Naive thymus-derived CD4-positive, alpha-beta T cell (primary cell): Measurements from ENCODE around the gene DAB2IP. TPM values are rescaled to one million over a fixed set of nuclear protein-coding genes. Genes with fewer than 3 reads are reported as not detected.
A peak's percentile ranks its signal among the peaks of the same experiment; 100 is the strongest.
"Not testable (repeated sequence)": the region's sequence is repeated elsewhere in the genome, so short reads cannot be mapped to it uniquely, and the experiment has no call there.

Source experiments
- ATAC-seq: fragments of 150-1000 bp; cut with Tn5 transposase; 2 replicates; pipeline ENCODE4 v1.10.0; 2021; ENCODE audit warnings: mild to moderate bottlenecking, moderate library complexity
- CTCF ChIA-PET: fragments of 350-600 bp; sonication (Branson Sonifier 250); formaldehyde crosslinking; loops from one replicate; lab custom pipeline; 2021; ENCODE audit warnings: antibody characterized with exemption; lab: Charles Lee
- POLR2A ChIA-PET: fragments of 350-600 bp; sonication (Branson Sonifier 250); formaldehyde crosslinking; loops from one replicate; lab custom pipeline; 2021; ENCODE audit warnings: antibody characterized with exemption, inconsistent platforms; lab: Charles Lee
- DNase-seq, 9 donors: peaks; one replicate each; pipeline versions ENCODE4 v3.0.0 to v3.0.0-alpha.2; 2020 to 2022; ENCODE audit warnings: mixed read lengths in 1 of 9
- H3K27ac ChIP-seq: one replicate; pipeline ENCODE4 v1.7.0; 2013; ENCODE audit warnings: mild to moderate bottlenecking, low read depth, low read length, moderate library complexity
- H3K27me3 ChIP-seq, 2 donors: one replicate each; pipeline ENCODE4 v1.7.0; 2013; ENCODE audit warnings: low read length in 2 of 2, mild to moderate bottlenecking in 2 of 2, moderate library complexity in 2 of 2; ENCODE audit not compliant: control insufficient read depth in 2 of 2, insufficient read depth in 2 of 2
- H3K36me3 ChIP-seq, 3 experiments: 1 replicate in 2 of 3; 2 replicates in 1 of 3; pipeline ENCODE4 v1.7.0; 2013; ENCODE audit warnings: low read length in 3 of 3, mild to moderate bottlenecking in 3 of 3, moderate library complexity in 1 of 3; ENCODE audit not compliant: insufficient read depth in 3 of 3, control insufficient read depth in 2 of 3
- H3K4me1 ChIP-seq, 2 donors: one replicate each; pipeline ENCODE4 v1.7.0; 2013; ENCODE audit warnings: low read length in 2 of 2, mild to moderate bottlenecking in 2 of 2, moderate library complexity in 1 of 2; ENCODE audit not compliant: control insufficient read depth in 2 of 2, insufficient read depth in 2 of 2
- H3K4me3 ChIP-seq: 2 replicates; pipeline ENCODE4 v1.7.0; 2013; ENCODE audit warnings: mild to moderate bottlenecking, low read length
- H3K9me3 ChIP-seq, 3 experiments: 1 replicate in 2 of 3; 2 replicates in 1 of 3; pipeline ENCODE4 v1.7.0; 2013; ENCODE audit warnings: low read length in 3 of 3; ENCODE audit not compliant: control insufficient read depth in 2 of 3
- H3K27ac Mint-ChIP-seq, 9 donors: one replicate each; pipeline ENCODE4 v1.8.0; 2020 to 2022; ENCODE audit warnings: mixed read lengths in 9 of 9, mild to moderate bottlenecking in 8 of 9, moderate library complexity in 5 of 9, inconsistent platforms in 2 of 9
- H3K27me3 Mint-ChIP-seq, 5 donors: one replicate each; pipeline ENCODE4 v1.8.0; 2021 to 2022; ENCODE audit warnings: mixed read lengths in 5 of 5, mild to moderate bottlenecking in 1 of 5
- H3K36me3 Mint-ChIP-seq, 5 donors: one replicate each; pipeline ENCODE4 v1.8.0; 2020 to 2022; ENCODE audit warnings: mixed read lengths in 5 of 5, mild to moderate bottlenecking in 3 of 5, inconsistent platforms in 1 of 5
- H3K4me1 Mint-ChIP-seq, 7 donors: one replicate each; pipeline ENCODE4 v1.8.0; 2020 to 2022; ENCODE audit warnings: mixed read lengths in 7 of 7, mild to moderate bottlenecking in 3 of 7, inconsistent platforms in 1 of 7
- H3K4me3 Mint-ChIP-seq, 10 donors: one replicate each; pipeline ENCODE4 v1.8.0; 2020 to 2022; ENCODE audit warnings: mild to moderate bottlenecking in 10 of 10, mixed read lengths in 10 of 10, moderate library complexity in 6 of 10, inconsistent platforms in 2 of 10
- H3K9me3 Mint-ChIP-seq, 11 donors: one replicate each; pipeline ENCODE4 v1.8.0; 2020 to 2022; ENCODE audit warnings: mixed read lengths in 11 of 11, mild to moderate bottlenecking in 4 of 11, inconsistent platforms in 1 of 11, moderate library complexity in 1 of 11
- intact Hi-C, 2 donors: fragments of 100-400 bp; cut with micrococcal nuclease; formaldehyde crosslinking; loops; one replicate each; pipeline ENCODE4 v1.15.1; 2023
- polyA plus RNA-seq, 2 donors: library from polyadenylated mRNA; unstranded; fragments of 300-500 nt; fragmentation: Illumina TruSeq; gene quantifications; one replicate each; pipeline ENCODE4 v1.2.3, GENCODE V29; 2021
- total RNA-seq, 6 experiments: library from RNA in 5 of 6; stranded (reverse) in 5 of 6; gene quantifications; 1 replicate in 5 of 6; 2 replicates in 1 of 6; pipeline ENCODE4 v1.2.3 and lab custom pipeline; 2021 to 2026

Gene DAB2IP
- total and polyA plus RNA-seq, 7 experiments from 2014 or later, result 0.15 TPM; not detected in 6

- Mint-ChIP-seq H3K27ac (no peak overlapping the region), H3K4me3 (no peak overlapping the region), H3K4me1 (peaks cover 0 to 5% (median 0%) of the 10 kb centered on the region in 7 donors), H3K36me3 (no peaks in the 10 kb centered on the region), H3K27me3 (peaks cover 6 to 14% (median 11%) of the 10 kb centered on the region in 5 donors), H3K9me3 (peaks cover 0 to 2% (median 0%) of the 10 kb centered on the region in 11 donors)
- Histone ChIP-seq H3K36me3 (no peaks in the 10 kb centered on the region), H3K4me3 (no peak overlapping the region), H3K27me3 (no peaks in the 10 kb centered on the region), H3K4me1 (no peaks in the 10 kb centered on the region), H3K9me3 (no peaks in the 10 kb centered on the region), H3K27ac (no peak overlapping the region)
- ATAC-seq (no peak), DNase-seq (no peak)
- ChIA-PET CTCF (no interaction called here), POLR2A (no interaction called here)
- intact Hi-C loops, result no loop called here
These were observed 8.7 kb upstream of the DAB2IP start for GRCh38 chr9:121642758-121643157.

- Mint-ChIP-seq H3K4me1 (peaks cover 0 to 5% (median 0%) of the 10 kb centered on the region in 7 donors), H3K4me3 (no peak overlapping the region), H3K36me3 (no peaks in the 10 kb centered on the region), H3K27ac (no peak overlapping the region), H3K27me3 (peaks cover 7 to 17% (median 12%) of the 10 kb centered on the region in 5 donors), H3K9me3 (peaks cover 0 to 2% (median 0%) of the 10 kb centered on the region in 11 donors)
- H3K4me3 ChIP-seq, result no peak overlapping the region
- H3K27ac ChIP-seq, result no peak overlapping the region
- H3K9me3 ChIP-seq, result no peaks in the 10 kb centered on the region
- POLR2A ChIA-PET, result no interaction called here
- intact Hi-C loops, result no loop called here
- H3K36me3 ChIP-seq, result no peaks in the 10 kb centered on the region
- no peak for DNase-seq
- H3K27me3 ChIP-seq, result no peaks in the 10 kb centered on the region
- no peaks in the 10 kb centered on the region for H3K4me1 ChIP-seq
- ATAC-seq, result no peak
- CTCF ChIA-PET, result no interaction called here
These were observed 8.0 kb upstream of the DAB2IP start for GRCh38 chr9:121643473-121643872.

GRCh38 chr9:121644040-121644439 is 7.4 kb upstream of the DAB2IP start:
- CTCF ChIA-PET, ATAC-seq, H3K4me1 ChIP-seq, POLR2A ChIA-PET, H3K9me3 Mint-ChIP-seq, H3K4me3 Mint-ChIP-seq, H3K36me3 ChIP-seq, H3K27me3 ChIP-seq, DNase-seq, H3K27ac Mint-ChIP-seq, intact Hi-C loops, H3K36me3 Mint-ChIP-seq, H3K4me3 ChIP-seq, H3K9me3 ChIP-seq, H3K4me1 Mint-ChIP-seq, H3K27ac ChIP-seq: not testable (repeated sequence)
- peaks cover 13 to 22% (median 15%) of the 10 kb centered on the region in 5 donors for H3K27me3 Mint-ChIP-seq

- H3K27ac Mint-ChIP-seq, result no peak overlapping the region
- intact Hi-C loops, result no loop called here
- Histone ChIP-seq H3K4me3 (no peak overlapping the region), H3K36me3 (no peaks in the 10 kb centered on the region), H3K9me3 (no peaks in the 10 kb centered on the region), H3K4me1 (no peaks in the 10 kb centered on the region), H3K27me3 (no peaks in the 10 kb centered on the region), H3K27ac (no peak overlapping the region)
- DNase-seq, result no peak
- H3K27me3 Mint-ChIP-seq, result peaks cover 20 to 30% (median 24%) of the 10 kb centered on the region in 5 donors
- no peaks in the 10 kb centered on the region for H3K36me3 Mint-ChIP-seq
- H3K4me1 Mint-ChIP-seq, result peaks cover 0 to 5% (median 0%) of the 10 kb centered on the region in 7 donors
- no peak overlapping the region for H3K4me3 Mint-ChIP-seq
- POLR2A ChIA-PET, result no interaction called here
- CTCF ChIA-PET, result no interaction called here
- H3K9me3 Mint-ChIP-seq, result no peaks in the 10 kb centered on the region
- peak; percentile 40 for ATAC-seq
These were observed 6.4 kb upstream of the DAB2IP start for GRCh38 chr9:121645003-121645402.

DNA sequence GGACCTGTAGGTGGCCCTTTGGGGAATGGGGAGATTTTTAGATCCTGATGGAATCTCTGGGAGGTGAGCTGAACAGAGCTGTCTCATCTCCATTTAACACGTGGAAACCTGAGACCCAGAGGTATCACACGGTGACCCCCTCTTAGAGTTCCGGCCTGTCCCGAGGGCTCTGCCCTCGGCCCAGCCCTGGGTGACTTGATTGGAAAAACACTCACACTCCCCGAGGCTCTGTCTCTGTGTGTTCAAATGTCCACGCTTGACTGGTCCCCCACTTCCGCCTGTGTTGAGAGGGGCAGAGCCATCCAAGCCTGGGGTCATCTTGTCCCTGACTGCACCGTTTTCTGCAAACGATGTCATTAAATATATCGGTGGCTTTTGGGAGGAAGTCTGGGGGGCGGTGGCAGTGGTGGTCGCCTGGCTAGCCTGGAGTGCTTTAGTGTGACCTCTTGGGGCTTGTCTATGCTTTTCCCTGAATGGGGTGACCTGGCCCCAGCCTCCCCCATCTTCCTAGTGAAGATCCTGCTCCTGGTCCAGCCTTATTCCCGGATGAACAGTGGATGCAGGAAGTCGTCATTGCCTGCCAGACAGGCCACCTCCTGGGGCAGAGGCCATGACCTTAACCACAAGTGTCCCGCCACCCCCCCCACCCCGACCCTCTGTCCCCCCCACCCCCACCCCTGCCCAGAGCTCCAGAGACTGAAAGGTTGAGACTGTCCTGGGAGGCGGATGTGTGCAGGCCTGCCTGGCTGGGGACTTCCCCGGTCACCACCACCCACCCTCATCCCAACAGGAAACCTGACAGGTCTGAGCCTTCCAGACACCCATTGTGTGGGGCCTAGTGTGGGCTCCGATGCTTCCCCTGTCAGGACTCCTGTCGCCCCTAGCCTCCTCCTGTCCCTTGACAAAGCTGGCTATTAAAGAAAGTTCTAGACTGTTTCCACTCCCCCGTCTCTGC is 5.3 kb upstream of the DAB2IP start:
- Histone ChIP-seq H3K36me3 (no peaks in the 10 kb centered on the region), H3K4me1 (no peaks in the 10 kb centered on the region), H3K4me3 (no peak overlapping the region), H3K27me3 (peaks cover 0 to 4% of the 10 kb centered on the region in 2 donors), H3K9me3 (no peaks in the 10 kb centered on the region), H3K27ac (no peak overlapping the region)
- H3K36me3 Mint-ChIP-seq, result no peaks in the 10 kb centered on the region
- H3K9me3 Mint-ChIP-seq, result no peaks in the 10 kb centered on the region
- CTCF ChIA-PET, result no interaction called here
- ATAC-seq, result no peak
- no peak for DNase-seq
- H3K4me3 Mint-ChIP-seq, result no peak overlapping the region
- H3K4me1 Mint-ChIP-seq, result peaks cover 0 to 11% (median 7%) of the 10 kb centered on the region in 7 donors
- H3K27ac Mint-ChIP-seq, result no peak overlapping the region
- H3K27me3 Mint-ChIP-seq, result peaks cover 29 to 41% (median 35%) of the 10 kb centered on the region in 5 donors
- intact Hi-C loops, result no loop called here
- POLR2A ChIA-PET, result no interaction called here

- intact Hi-C loops, result no loop called here
- CTCF ChIA-PET, result no interaction called here
- Mint-ChIP-seq H3K4me3 (no peak overlapping the region), H3K4me1 (peaks cover 0 to 10% (median 9%) of the 10 kb centered on the region in 7 donors), H3K27me3 (peaks cover 30 to 44% (median 35%) of the 10 kb centered on the region in 5 donors), H3K36me3 (no peaks in the 10 kb centered on the region), H3K27ac (no peak overlapping the region), H3K9me3 (no peaks in the 10 kb centered on the region)
- DNase-seq, result no peak
- Histone ChIP-seq H3K27me3 (peaks cover 2 to 7% of the 10 kb centered on the region in 2 donors), H3K4me3 (no peak overlapping the region), H3K4me1 (no peaks in the 10 kb centered on the region), H3K27ac (no peak overlapping the region), H3K36me3 (no peaks in the 10 kb centered on the region), H3K9me3 (no peaks in the 10 kb centered on the region)
- ATAC-seq, result no peak
- POLR2A ChIA-PET, result no interaction called here
These were observed 4.4 kb upstream of the DAB2IP start for GRCh38 chr9:121646992-121647391.
